ENCODE measurements around the gene SFMBT2.

SFMBT2 gene

GRCh38 chr10:7345717-7346116, 65.1 kb downstream of the SFMBT2 start:
- Histone ChIP-seq H3K27ac (no peak overlapping the region), H3K27me3 (ENCODE audit: insufficient read depth, low read depth) (no peaks in the 10 kb centered on the region), H4K20me1 (ENCODE audit: insufficient read depth) (0 out of 2 replicates have a peak, but pooled peaks cover 3% of the 10 kb centered on the region), H2AFZ (ENCODE audit: low read depth) (no peak overlapping the region), H3K9ac (no peak overlapping the region), H3K36me3 (ENCODE audit: insufficient read depth) (no peaks in the 10 kb centered on the region; the same call in 1 of the 2 replicates), H3K4me2 (no peak overlapping the region), H3K4me1 (ENCODE audit: low read depth, poor library complexity, severe bottlenecking) (no peaks in the 10 kb centered on the region), H3K79me2 (ENCODE audit: insufficient read depth, low read depth) (peaks cover 78% of the 10 kb centered on the region; the same call in 1 of the 2 replicates), H3K4me3 (IDR thresholded peaks at IDR 0.05; ENCODE audit: insufficient read depth, low read depth, low read length) (no peak overlapping the region)
- no peak for TF ChIP-seq CTCF (conservative IDR thresholded peaks at IDR 0.05; ENCODE audit: low read depth, low read length)

- Histone ChIP-seq H4K20me1 (ENCODE audit: insufficient read depth) (0 out of 2 replicates have a peak, but pooled peaks cover 3% of the 10 kb centered on the region), H3K79me2 (ENCODE audit: insufficient read depth, low read depth) (peaks cover 77% of the 10 kb centered on the region; the same call in 1 of the 2 replicates), H3K4me2 (no peak overlapping the region), H3K27ac (no peak overlapping the region), H2AFZ (ENCODE audit: low read depth) (no peak overlapping the region), H3K4me3 (IDR thresholded peaks at IDR 0.05; ENCODE audit: insufficient read depth, low read depth, low read length) (no peak overlapping the region), H3K36me3 (ENCODE audit: insufficient read depth) (no peaks in the 10 kb centered on the region; the same call in 1 of the 2 replicates), H3K9ac (no peak overlapping the region), H3K4me1 (ENCODE audit: low read depth, poor library complexity, severe bottlenecking) (no peaks in the 10 kb centered on the region), H3K27me3 (ENCODE audit: insufficient read depth, low read depth) (no peaks in the 10 kb centered on the region)
- no peak for TF ChIP-seq CTCF (conservative IDR thresholded peaks at IDR 0.05; ENCODE audit: low read depth, low read length)
Observed at GRCh38 chr10:7343040-7343439, 67.8 kb downstream of the SFMBT2 start.

- H3K79me2 ChIP-seq (ENCODE audit: insufficient read depth, low read depth) = peaks cover 76% of the 10 kb centered on the region
- no peaks in the 10 kb centered on the region for H3K27me3 ChIP-seq (ENCODE audit: insufficient read depth, low read depth)
- TF ChIP-seq CTCF (conservative IDR thresholded peaks at IDR 0.05; ENCODE audit: low read depth, low read length) = no peak
Observed at GRCh38 chr10:7340179-7340874, 70.5 kb downstream of the SFMBT2 start.

GRCh38 chr10:7339510-7339909, 71.3 kb downstream of the SFMBT2 start:
- H3K4me3 ChIP-seq (IDR thresholded peaks at IDR 0.05; ENCODE audit: insufficient read depth, low read depth, low read length) = no peak overlapping the region
- no peak overlapping the region for H3K9ac ChIP-seq
- H3K4me1 ChIP-seq (ENCODE audit: low read depth, poor library complexity, severe bottlenecking) = no peaks in the 10 kb centered on the region
- H3K36me3 ChIP-seq (ENCODE audit: insufficient read depth) = no peaks in the 10 kb centered on the region; the same call in 1 of the 2 replicates
- H3K4me2 ChIP-seq = no peak overlapping the region
- no peak overlapping the region for H2AFZ ChIP-seq (ENCODE audit: low read depth)
- H3K79me2 ChIP-seq (ENCODE audit: insufficient read depth, low read depth) = peaks cover 81% of the 10 kb centered on the region
- H3K27ac ChIP-seq = no peak overlapping the region
- no peak for TF ChIP-seq CTCF (conservative IDR thresholded peaks at IDR 0.05; ENCODE audit: low read depth, low read length)
- no peaks in the 10 kb centered on the region for H3K27me3 ChIP-seq (ENCODE audit: insufficient read depth, low read depth)
- peaks cover 8% of the 10 kb centered on the region; the same call in 1 of the 2 replicates for H4K20me1 ChIP-seq (ENCODE audit: insufficient read depth)

More at GRCh38 chr10:7340179-7340874, 70.5 kb downstream of the SFMBT2 start:
- Histone ChIP-seq H3K4me1 (ENCODE audit: low read depth, poor library complexity, severe bottlenecking) (no peaks in the 10 kb centered on the region), H2AFZ (ENCODE audit: low read depth) (no peak overlapping the region), H3K9ac (no peak overlapping the region), H3K4me2 (no peak overlapping the region), H3K36me3 (ENCODE audit: insufficient read depth) (no peaks in the 10 kb centered on the region; the same call in 1 of the 2 replicates), H3K4me3 (IDR thresholded peaks at IDR 0.05; ENCODE audit: insufficient read depth, low read depth, low read length) (no peak overlapping the region), H4K20me1 (ENCODE audit: insufficient read depth) (peaks cover 8% of the 10 kb centered on the region; the same call in 1 of the 2 replicates), H3K27ac (no peak overlapping the region)

Measured in KMS-11 (cell line).